Osteoblast (primary cell): ENCODE measurements around the gene DLG1. TPM values are rescaled to one million over a fixed set of nuclear protein-coding genes. Genes with fewer than 3 reads are reported as not detected.

Experiments used
- DNase-seq: peaks from one replicate; pipeline ENCODE4 v3.0.0; 2011; ENCODE audit warnings: low spot score, mixed read lengths; ENCODE audit not compliant: insufficient read length; ENCODE audit errors: missing footprints
- H2AFZ ChIP-seq: 2 replicates; pipeline ENCODE4 v1.6.0; 2011; ENCODE audit warnings: mild to moderate bottlenecking, low read length
- H3K27ac ChIP-seq: 2 replicates; pipeline ENCODE4 v1.5.1; 2011; ENCODE audit warnings: mild to moderate bottlenecking, low read depth, low read length, moderate library complexity
- H3K27me3 ChIP-seq: 2 replicates; pipeline ENCODE4 v1.6.0; 2012; ENCODE audit warnings: mild to moderate bottlenecking, control low read depth, inconsistent platforms, low read length, moderate library complexity; ENCODE audit not compliant: insufficient read depth
- H3K36me3 ChIP-seq: 2 replicates; pipeline ENCODE4 v1.5.1; 2011; ENCODE audit warnings: mild to moderate bottlenecking, low read length, control low read depth, moderate library complexity; ENCODE audit not compliant: insufficient read depth
- H3K4me1 ChIP-seq: 2 replicates; pipeline ENCODE4 v1.5.1; 2011; ENCODE audit warnings: mild to moderate bottlenecking, low read length, control low read depth, moderate library complexity; ENCODE audit not compliant: insufficient read depth
- H3K4me2 ChIP-seq: 2 replicates; pipeline ENCODE4 v1.6.0; 2011; ENCODE audit warnings: mild to moderate bottlenecking, low read length; ENCODE audit not compliant: insufficient read depth
- H3K4me3 ChIP-seq: fragments of 200-600 bp; sonication (generic); 3 replicates; pipeline ENCODE4 v1.5.1; 2012; ENCODE audit warnings: mild to moderate bottlenecking, low read length, inconsistent platforms; ENCODE audit not compliant: insufficient read depth
- H3K79me2 ChIP-seq: 2 replicates; pipeline ENCODE4 v1.6.0; 2012; ENCODE audit warnings: mild to moderate bottlenecking, low read length, control low read depth, inconsistent platforms; ENCODE audit not compliant: insufficient read depth
- H3K9me3 ChIP-seq: 2 replicates; pipeline ENCODE4 v1.5.1; 2011; ENCODE audit warnings: low read depth, low read length, control low read depth
- H4K20me1 ChIP-seq: 2 replicates; pipeline ENCODE4 v1.6.0; 2012; ENCODE audit warnings: mild to moderate bottlenecking, low read length, control low read depth; ENCODE audit not compliant: insufficient read depth
- total RNA-seq: library from RNA; depleted of rRNA; stranded (reverse); fragments of >200 nt; gene quantifications from 2 replicates; pipeline ENCODE4 v1.2.3, GENCODE V29; 2012
- TF ChIP-seq, protein P1 (sequence below): IDR thresholded peaks from 2 replicates; pipeline ENCODE4 v1.5.1; 2011; ENCODE audit warnings: mild to moderate bottlenecking, low read depth, low read length, moderate library complexity; ENCODE audit errors: extremely low read depth

Gene DLG1
- total RNA-seq, 1 donor, result 79.3 TPM

DNA sequence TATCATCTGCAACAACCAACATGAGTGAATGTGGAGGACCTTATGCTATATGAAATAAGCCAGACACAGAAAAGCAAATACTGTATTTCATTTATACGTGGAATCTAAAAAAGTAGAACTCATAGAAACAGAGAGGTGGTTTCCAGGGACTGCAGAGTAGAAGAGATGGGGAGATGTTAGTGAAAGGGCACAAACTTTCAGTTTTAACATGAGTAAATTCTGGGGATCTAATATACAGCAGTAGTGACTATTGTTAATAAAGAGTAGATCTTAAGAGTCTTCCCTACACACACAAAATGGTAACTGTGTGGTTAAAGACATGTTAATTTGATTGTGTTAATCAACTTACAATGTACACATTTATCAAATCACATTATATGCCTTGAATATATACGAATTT lies 247.9 kb downstream of the DLG1 start:
- Histone ChIP-seq H2AFZ (no peak overlapping the region), H3K36me3 (peaks cover 44% of the 10 kb centered on the region), H3K27me3 (no peaks in the 10 kb centered on the region), H3K79me2 (no peaks in the 10 kb centered on the region), H3K4me2 (no peak overlapping the region), H3K27ac (no peak overlapping the region), H3K4me1 (no peaks in the 10 kb centered on the region), H3K9me3 (no peaks in the 10 kb centered on the region), H3K4me3 (no peak overlapping the region), H4K20me1 (no peaks in the 10 kb centered on the region)
- peak; percentile 5 for DNase-seq
- TF ChIP-seq, protein P1, sequence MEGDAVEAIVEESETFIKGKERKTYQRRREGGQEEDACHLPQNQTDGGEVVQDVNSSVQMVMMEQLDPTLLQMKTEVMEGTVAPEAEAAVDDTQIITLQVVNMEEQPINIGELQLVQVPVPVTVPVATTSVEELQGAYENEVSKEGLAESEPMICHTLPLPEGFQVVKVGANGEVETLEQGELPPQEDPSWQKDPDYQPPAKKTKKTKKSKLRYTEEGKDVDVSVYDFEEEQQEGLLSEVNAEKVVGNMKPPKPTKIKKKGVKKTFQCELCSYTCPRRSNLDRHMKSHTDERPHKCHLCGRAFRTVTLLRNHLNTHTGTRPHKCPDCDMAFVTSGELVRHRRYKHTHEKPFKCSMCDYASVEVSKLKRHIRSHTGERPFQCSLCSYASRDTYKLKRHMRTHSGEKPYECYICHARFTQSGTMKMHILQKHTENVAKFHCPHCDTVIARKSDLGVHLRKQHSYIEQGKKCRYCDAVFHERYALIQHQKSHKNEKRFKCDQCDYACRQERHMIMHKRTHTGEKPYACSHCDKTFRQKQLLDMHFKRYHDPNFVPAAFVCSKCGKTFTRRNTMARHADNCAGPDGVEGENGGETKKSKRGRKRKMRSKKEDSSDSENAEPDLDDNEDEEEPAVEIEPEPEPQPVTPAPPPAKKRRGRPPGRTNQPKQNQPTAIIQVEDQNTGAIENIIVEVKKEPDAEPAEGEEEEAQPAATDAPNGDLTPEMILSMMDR, result no peak

DNA sequence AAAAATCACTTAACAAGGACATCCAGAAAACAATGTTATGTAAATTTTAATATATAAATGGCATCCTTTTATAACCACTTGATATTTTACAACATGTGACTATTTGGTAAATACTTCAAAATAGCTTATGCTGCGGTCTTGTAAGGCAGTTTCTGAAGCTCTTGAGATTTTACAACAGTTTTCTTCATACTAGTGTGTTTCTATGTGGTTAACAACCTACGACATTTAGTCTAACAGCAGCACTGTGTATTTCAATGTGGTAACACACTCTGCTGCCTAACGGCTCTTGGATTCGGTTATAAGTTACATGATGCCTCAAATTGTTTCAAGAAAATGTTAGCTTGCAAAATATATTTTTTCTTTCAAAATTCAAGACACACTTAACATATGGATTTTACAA lies 255.9 kb downstream of the DLG1 start:
- H2AFZ ChIP-seq, result no peak overlapping the region
- H3K27me3 ChIP-seq, result no peaks in the 10 kb centered on the region
- DNase-seq, result no peak
- no peak overlapping the region for H3K4me3 ChIP-seq
- H4K20me1 ChIP-seq, result no peaks in the 10 kb centered on the region
- H3K79me2 ChIP-seq, result no peaks in the 10 kb centered on the region
- H3K9me3 ChIP-seq, result no peaks in the 10 kb centered on the region
- peaks cover 32% of the 10 kb centered on the region for H3K36me3 ChIP-seq
- no peak overlapping the region for H3K27ac ChIP-seq
- H3K4me2 ChIP-seq, result no peak overlapping the region
- H3K4me1 ChIP-seq, result no peaks in the 10 kb centered on the region
- TF ChIP-seq, protein P1, result no peak

- TF ChIP-seq, protein P1, result no peak
- Histone ChIP-seq H3K4me3 (no peak overlapping the region), H3K4me2 (no peak overlapping the region), H3K4me1 (no peaks in the 10 kb centered on the region), H3K79me2 (no peaks in the 10 kb centered on the region), H4K20me1 (no peaks in the 10 kb centered on the region), H3K36me3 (peaks cover 32% of the 10 kb centered on the region), H3K27me3 (no peaks in the 10 kb centered on the region), H3K27ac (no peak overlapping the region), H2AFZ (no peak overlapping the region), H3K9me3 (no peaks in the 10 kb centered on the region)
- no peak for DNase-seq
These were observed 256.4 kb downstream of the DLG1 start for GRCh38 chr3:197041875-197042488.

DNA sequence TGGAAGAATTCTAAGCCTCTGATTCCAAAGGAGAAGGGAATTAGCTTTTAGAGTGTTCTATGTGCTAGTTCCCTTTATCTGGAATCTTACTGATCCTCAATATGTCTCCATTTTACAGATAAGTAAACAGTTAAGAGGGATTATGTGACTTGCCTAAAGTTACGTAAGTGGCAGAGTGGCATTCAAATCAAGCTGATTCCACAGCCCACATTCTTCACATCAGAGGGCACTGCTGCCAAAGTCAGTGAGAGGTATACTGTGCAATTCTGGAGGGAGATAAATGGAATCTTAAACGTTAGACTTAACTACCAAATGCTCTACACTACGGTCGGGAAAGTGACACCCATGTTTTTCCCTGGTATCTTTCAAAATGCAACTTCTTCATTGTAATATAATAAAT lies 257.8 kb downstream of the DLG1 start:
- no peak overlapping the region for H3K27ac ChIP-seq
- peaks cover 3% of the 10 kb centered on the region for H3K4me1 ChIP-seq
- H3K9me3 ChIP-seq, result no peaks in the 10 kb centered on the region
- no peaks in the 10 kb centered on the region for H3K79me2 ChIP-seq
- H4K20me1 ChIP-seq, result peaks cover 3% of the 10 kb centered on the region
- H3K4me2 ChIP-seq, result no peak overlapping the region
- DNase-seq, result peak; percentile 47
- TF ChIP-seq, protein P1, result no peak
- H3K36me3 ChIP-seq, result peaks cover 25% of the 10 kb centered on the region
- peaks cover 5% of the 10 kb centered on the region for H3K27me3 ChIP-seq
- no peak overlapping the region for H2AFZ ChIP-seq
- no peak overlapping the region for H3K4me3 ChIP-seq
